ENCODE data around the gene FEZF2.

The FEZF2 gene

GRCh38 chr3:62413687-62414086 is 40.3 kb upstream of the FEZF2 start:
- CTCF ChIA-PET = no interaction called here
- POLR2A ChIA-PET = no interaction called here
- TF ChIP-seq PKNOX1 (IDR thresholded peaks at IDR 0.05) = no peak
- TF ChIP-seq TARDBP (IDR thresholded peaks at IDR 0.05) = no peak
- TF ChIP-seq NFRKB (IDR thresholded peaks at IDR 0.05) = no peak
- no peak for TF ChIP-seq ARNT (IDR thresholded peaks at IDR 0.05)
- no peak for TF ChIP-seq FOXA1 (IDR thresholded peaks at IDR 0.05)
- TF ChIP-seq BHLHE40 (IDR thresholded peaks at IDR 0.05; ENCODE audit: borderline replicate concordance) = no peak
- TF ChIP-seq CTBP1 (IDR thresholded peaks at IDR 0.05; ENCODE audit: borderline replicate concordance) = no peak
- TF ChIP-seq FOXK2 (IDR thresholded peaks at IDR 0.05) = no peak
- TF ChIP-seq ELF4 (IDR thresholded peaks at IDR 0.05) = no peak
- DNase-seq (ENCODE audit: extremely low spot score) = no peak

- no peak for DNase-seq (ENCODE audit: extremely low spot score)
- TF ChIP-seq SP1 (IDR thresholded peaks at IDR 0.05) = no peak
- no peak for TF ChIP-seq ZNF384 (IDR thresholded peaks at IDR 0.05)
- TF ChIP-seq FOXA1 (IDR thresholded peaks at IDR 0.05) = no peak
- no peak for TF ChIP-seq TARDBP (IDR thresholded peaks at IDR 0.05)
- TF ChIP-seq PKNOX1 (IDR thresholded peaks at IDR 0.05) = no peak
- no peak for TF ChIP-seq SUZ12 (IDR thresholded peaks at IDR 0.05)
- CTCF ChIA-PET = no interaction called here
- POLR2A ChIA-PET = no interaction called here
Measured at GRCh38 chr3:62406945-62407344, 33.6 kb upstream of the FEZF2 start.

GRCh38 chr3:62405566-62405965 is 32.2 kb upstream of the FEZF2 start:
- ChIA-PET CTCF (no interaction called here), POLR2A (no interaction called here)
- DNase-seq (ENCODE audit: extremely low spot score) = no peak
- TF ChIP-seq FOXK2 (IDR thresholded peaks at IDR 0.05) (no peak), NFRKB (IDR thresholded peaks at IDR 0.05) (no peak), CTBP1 (IDR thresholded peaks at IDR 0.05; ENCODE audit: borderline replicate concordance) (no peak), SP1 (IDR thresholded peaks at IDR 0.05) (no peak), HDGF (IDR thresholded peaks at IDR 0.05; ENCODE audit: borderline replicate concordance) (no peak), TARDBP (IDR thresholded peaks at IDR 0.05) (no peak), ELF4 (IDR thresholded peaks at IDR 0.05) (no peak), SUZ12 (IDR thresholded peaks at IDR 0.05) (no peak), ARNT (IDR thresholded peaks at IDR 0.05) (no peak), FOXA1 (IDR thresholded peaks at IDR 0.05) (no peak)

- no peak for TF ChIP-seq ZNF384 (IDR thresholded peaks at IDR 0.05)
- TF ChIP-seq L3MBTL2 (conservative IDR thresholded peaks at IDR 0.05) = no peak
- no peak for TF ChIP-seq ARNT (IDR thresholded peaks at IDR 0.05)
- no peak for TF ChIP-seq FOXM1 (IDR thresholded peaks at IDR 0.05; ENCODE audit: borderline replicate concordance)
- no peak for TF ChIP-seq SP1 (IDR thresholded peaks at IDR 0.05)
- no peak for TF ChIP-seq NFRKB (IDR thresholded peaks at IDR 0.05)
- POLR2A ChIA-PET = no interaction called here
Measured at GRCh38 chr3:62405135-62405534, 31.8 kb upstream of the FEZF2 start.

GRCh38 chr3:62404321-62404720 is 31.0 kb upstream of the FEZF2 start:
- DNase-seq (ENCODE audit: extremely low spot score) = no peak
- TF ChIP-seq ARNT (IDR thresholded peaks at IDR 0.05) = no peak
- no peak for TF ChIP-seq TARDBP (IDR thresholded peaks at IDR 0.05)
- TF ChIP-seq LEF1 (IDR thresholded peaks at IDR 0.05; ENCODE audit: borderline replicate concordance) = no peak
- ChIA-PET POLR2A (no interaction called here), CTCF (interaction anchor here (0.6 kb wide), 1 partner anchor 23 kb away, joined by 3 read pairs; no protein-coding TSS in a partner anchor)

More at GRCh38 chr3:62405135-62405534, 31.8 kb upstream of the FEZF2 start:
- DNase-seq (ENCODE audit: extremely low spot score) = no peak
- CTCF ChIA-PET = no interaction called here

- DNase-seq (ENCODE audit: extremely low spot score) = no peak
- TF ChIP-seq ARNT (IDR thresholded peaks at IDR 0.05) (no peak), NFRKB (IDR thresholded peaks at IDR 0.05) (no peak), PKNOX1 (IDR thresholded peaks at IDR 0.05) (no peak), SP1 (IDR thresholded peaks at IDR 0.05) (no peak), SUZ12 (IDR thresholded peaks at IDR 0.05) (no peak), LEF1 (IDR thresholded peaks at IDR 0.05; ENCODE audit: borderline replicate concordance) (no peak), ELF4 (IDR thresholded peaks at IDR 0.05) (no peak), ZNF384 (IDR thresholded peaks at IDR 0.05) (no peak), BHLHE40 (IDR thresholded peaks at IDR 0.05; ENCODE audit: borderline replicate concordance) (no peak), FOXA1 (IDR thresholded peaks at IDR 0.05) (no peak), CTBP1 (IDR thresholded peaks at IDR 0.05; ENCODE audit: borderline replicate concordance) (no peak)
- POLR2A ChIA-PET = no interaction called here
- CTCF ChIA-PET = no interaction called here
Measured at GRCh38 chr3:62403765-62404164, 30.4 kb upstream of the FEZF2 start.

GRCh38 chr3:62392626-62393292 is 19.4 kb upstream of the FEZF2 start:
- TF ChIP-seq L3MBTL2 (conservative IDR thresholded peaks at IDR 0.05) (no peak), SP1 (IDR thresholded peaks at IDR 0.05) (no peak), ZNF384 (IDR thresholded peaks at IDR 0.05) (no peak), BHLHE40 (IDR thresholded peaks at IDR 0.05; ENCODE audit: borderline replicate concordance) (no peak), FOXA1 (IDR thresholded peaks at IDR 0.05) (no peak), SUZ12 (IDR thresholded peaks at IDR 0.05) (no peak), PKNOX1 (IDR thresholded peaks at IDR 0.05) (no peak), ELF4 (IDR thresholded peaks at IDR 0.05) (no peak), HDGF (IDR thresholded peaks at IDR 0.05; ENCODE audit: borderline replicate concordance) (no peak), ARNT (IDR thresholded peaks at IDR 0.05) (no peak)
- ChIA-PET POLR2A (no interaction called here), CTCF (no interaction called here)
- no peak for DNase-seq (ENCODE audit: extremely low spot score)

All from HEK293T (cell line).